Measurements from ENCODE around the gene ISG15. TPM values are rescaled to one million over a fixed set of nuclear protein-coding genes. Genes with fewer than 3 reads are reported as not detected.

The ISG15 gene
- total RNA-seq: 55.4 and 90.5 TPM in 2 replicates

DNA sequence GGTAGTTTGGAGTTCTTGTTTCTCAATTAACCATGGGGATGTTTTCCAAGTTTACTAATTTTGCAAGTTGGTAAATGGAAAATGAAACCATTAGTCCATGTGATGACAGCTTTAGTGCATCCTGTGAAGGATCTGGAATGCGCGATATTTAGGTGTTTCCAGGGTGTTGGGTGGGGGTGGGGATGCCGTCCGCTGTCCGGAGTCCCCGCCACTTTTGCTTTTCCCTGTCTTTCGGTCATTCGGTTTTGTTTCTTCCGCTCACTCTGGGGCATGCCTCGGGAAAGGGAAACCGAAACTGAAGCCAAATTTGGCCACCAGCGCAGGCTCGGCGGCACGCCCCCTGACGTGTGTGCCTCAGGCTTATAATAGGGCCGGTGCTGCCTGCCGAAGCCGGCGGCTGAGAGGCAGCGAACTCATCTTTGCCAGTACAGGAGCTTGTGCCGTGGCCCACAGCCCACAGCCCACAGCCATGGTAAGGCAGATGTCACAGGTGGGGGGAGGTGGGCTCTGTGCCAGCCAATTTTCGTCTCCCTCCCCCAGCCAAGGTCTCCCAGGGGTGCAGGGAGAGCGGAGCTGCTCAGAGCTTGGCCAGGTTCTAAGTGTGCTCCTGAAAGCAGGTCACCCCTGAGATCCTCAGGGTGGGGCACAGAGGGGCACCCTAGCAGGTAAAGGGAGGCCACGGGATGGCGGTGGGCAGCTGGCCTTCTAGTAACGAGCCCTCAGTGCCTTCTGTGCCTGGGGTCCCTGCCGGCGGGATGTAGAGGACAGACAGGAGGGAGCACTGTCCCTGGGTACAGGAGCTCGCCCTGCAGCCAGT, at the start of gene ISG15:
ISG15 (plus strand) TSS at position 393 of the 817 bp plus-strand sequence; CDS start at position 470, 77 bp downstream.
- no peaks in the 10 kb centered on the region for H3K4me1 ChIP-seq (ENCODE audit: insufficient read depth, low read length)
- no peak for TF ChIP-seq CTCF (IDR thresholded peaks at IDR 0.05; ENCODE audit: extremely low read depth, low read depth, low read length)
- H3K4me2 ChIP-seq (ENCODE audit: insufficient read depth, low read length): peak within 1 kb of the TSS; percentile 96
- no peaks in the 10 kb centered on the region for H4K20me1 ChIP-seq (ENCODE audit: insufficient read depth, low read length)
- no peaks in the 10 kb centered on the region for H3K36me3 ChIP-seq (ENCODE audit: insufficient read depth, low read length)
- peak within 1 kb of the TSS; percentile 93 for H3K27ac ChIP-seq (ENCODE audit: low read depth, low read length)
- H3K9me3 ChIP-seq (ENCODE audit: low read depth, low read length): no peaks in the 10 kb centered on the region
- H2AFZ ChIP-seq (ENCODE audit: low read length): peak within 1 kb of the TSS; percentile 99
- peak within 1 kb of the TSS; percentile 99 for H3K4me3 ChIP-seq (ENCODE audit: insufficient read depth, low read length)
- no peaks in the 10 kb centered on the region for H3K79me2 ChIP-seq (ENCODE audit: insufficient read depth, low read length)
- peak; percentile 98 for DNase-seq (ENCODE audit: insufficient read length, low spot score, missing footprints)
- no peaks in the 10 kb centered on the region for H3K27me3 ChIP-seq (ENCODE audit: insufficient read depth, low read length)

DNA sequence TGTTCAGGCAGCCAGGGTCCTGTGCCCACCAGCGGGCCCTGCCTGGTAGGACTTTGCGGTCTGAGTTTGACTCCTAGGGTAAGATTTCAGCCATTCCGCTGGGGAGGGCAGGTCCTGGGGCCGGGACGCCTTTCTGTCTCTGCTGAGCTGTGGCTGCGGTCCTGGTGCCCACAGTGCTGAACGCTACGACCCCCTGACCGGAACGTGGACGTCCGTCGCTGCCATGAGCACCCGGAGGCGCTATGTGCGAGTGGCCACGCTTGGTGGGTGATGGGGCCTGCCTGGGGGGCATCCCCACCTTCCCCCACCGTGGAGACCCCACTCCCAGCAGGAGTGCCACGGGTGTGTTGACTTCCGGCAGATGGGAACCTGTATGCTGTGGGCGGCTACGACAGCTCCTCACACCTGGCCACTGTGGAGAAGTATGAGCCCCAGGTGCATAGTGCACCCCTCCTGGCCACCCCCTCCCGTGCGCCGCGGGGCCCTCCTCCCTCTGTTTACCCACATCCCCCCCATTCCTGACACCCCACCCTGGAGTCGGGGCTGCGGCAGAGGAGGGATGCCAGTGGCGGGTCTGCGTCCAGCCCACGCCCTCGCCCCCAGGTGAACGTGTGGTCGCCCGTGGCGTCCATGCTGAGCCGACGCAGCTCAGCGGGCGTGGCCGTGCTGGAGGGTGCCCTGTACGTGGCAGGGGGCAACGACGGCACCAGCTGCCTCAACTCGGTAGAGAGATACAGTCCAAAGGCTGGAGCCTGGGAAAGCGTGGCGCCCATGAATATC, 49.4 kb upstream of the ISG15 start:
- Histone ChIP-seq H3K36me3 (ENCODE audit: insufficient read depth, low read length) (peaks cover 10% of the 10 kb centered on the region), H3K4me2 (ENCODE audit: insufficient read depth, low read length) (no peak overlapping the region), H3K9me3 (ENCODE audit: low read depth, low read length) (no peaks in the 10 kb centered on the region), H3K27me3 (ENCODE audit: insufficient read depth, low read length) (no peaks in the 10 kb centered on the region), H3K4me1 (ENCODE audit: insufficient read depth, low read length) (peaks cover 10% of the 10 kb centered on the region), H4K20me1 (ENCODE audit: insufficient read depth, low read length) (peaks cover under 1% of the 10 kb centered on the region), H3K27ac (ENCODE audit: low read depth, low read length) (no peak overlapping the region), H2AFZ (ENCODE audit: low read length) (no peak overlapping the region), H3K79me2 (ENCODE audit: insufficient read depth, low read length) (peaks cover 1% of the 10 kb centered on the region), H3K4me3 (ENCODE audit: insufficient read depth, low read length) (no peak overlapping the region)
- TF ChIP-seq CTCF (IDR thresholded peaks at IDR 0.05; ENCODE audit: extremely low read depth, low read depth, low read length): no peak
- DNase-seq (ENCODE audit: insufficient read length, low spot score, missing footprints): no peak

DNA sequence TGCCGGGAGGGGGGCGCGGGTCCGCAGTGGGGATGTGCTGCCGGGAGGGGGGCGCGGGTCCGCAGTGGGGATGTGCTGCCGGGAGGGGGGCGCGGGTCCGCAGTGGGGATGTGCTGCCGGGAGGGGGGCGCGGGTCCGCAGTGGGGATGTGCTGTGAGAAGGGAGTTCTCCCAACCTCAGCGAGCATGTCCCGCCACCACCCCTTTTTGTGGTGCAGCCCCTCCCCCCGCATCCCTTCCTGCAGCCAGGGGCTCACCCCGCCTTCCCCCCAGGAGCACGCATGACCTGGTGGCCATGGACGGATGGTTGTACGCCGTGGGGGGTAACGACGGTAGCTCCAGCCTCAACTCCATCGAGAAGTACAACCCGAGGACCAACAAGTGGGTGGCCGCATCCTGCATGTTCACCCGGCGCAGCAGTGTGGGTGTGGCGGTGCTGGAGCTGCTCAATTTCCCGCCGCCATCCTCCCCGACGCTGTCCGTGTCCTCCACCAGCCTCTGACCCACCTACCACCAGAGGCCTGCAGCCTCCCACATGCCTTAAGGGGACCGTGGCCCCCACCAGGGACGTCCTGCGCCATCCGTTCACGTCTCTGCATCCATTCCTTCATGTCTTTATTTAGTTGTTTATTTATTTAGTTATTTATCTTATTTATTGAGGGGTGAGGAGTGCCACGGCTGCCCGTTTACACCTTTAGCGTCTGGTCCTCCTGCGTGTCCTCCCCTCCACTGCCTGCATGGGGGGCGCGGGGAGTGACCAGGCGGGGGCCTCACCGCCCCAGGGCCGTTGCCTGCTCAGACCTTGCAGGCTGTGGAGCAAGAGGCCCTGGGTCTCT, 48.4 kb upstream of the ISG15 start:
- H3K36me3 ChIP-seq (ENCODE audit: insufficient read depth, low read length): peaks cover 10% of the 10 kb centered on the region
- TF ChIP-seq CTCF (IDR thresholded peaks at IDR 0.05; ENCODE audit: extremely low read depth, low read depth, low read length): no peak

More for the DNA sequence above, 48.4 kb upstream of the ISG15 start:
- no peak overlapping the region for H3K4me3 ChIP-seq (ENCODE audit: insufficient read depth, low read length)
- no peak overlapping the region for H3K27ac ChIP-seq (ENCODE audit: low read depth, low read length)
- H2AFZ ChIP-seq (ENCODE audit: low read length): no peak overlapping the region
- no peak overlapping the region for H3K4me2 ChIP-seq (ENCODE audit: insufficient read depth, low read length)
- H3K79me2 ChIP-seq (ENCODE audit: insufficient read depth, low read length): no peaks in the 10 kb centered on the region
- no peak for DNase-seq (ENCODE audit: insufficient read length, low spot score, missing footprints)
- peaks cover 10% of the 10 kb centered on the region for H3K4me1 ChIP-seq (ENCODE audit: insufficient read depth, low read length)
- H4K20me1 ChIP-seq (ENCODE audit: insufficient read depth, low read length): no peaks in the 10 kb centered on the region
- H3K9me3 ChIP-seq (ENCODE audit: low read depth, low read length): no peaks in the 10 kb centered on the region
- H3K27me3 ChIP-seq (ENCODE audit: insufficient read depth, low read length): no peaks in the 10 kb centered on the region
